Activated T-helper 2 cell treated with anti-CD3 and anti-CD28 coated beads, Interferon-gamma antibody, Interleukin-2, Interleukin-4, amounts not matched to agents 10 μg/mL and 5 μg/mL and 100 μg/mL, durations not matched to agents 14 hours and 24 hours and 36 hours (primary cell): Measurements from ENCODE around the gene PRR16. TPM values are rescaled to one million over a fixed set of nuclear protein-coding genes. Genes with fewer than 3 reads are reported as not detected.
"Not testable (repeated sequence)": the region's sequence is repeated elsewhere in the genome, so short reads cannot be mapped to it uniquely, and the experiment has no call there.

Source experiments
- DNase-seq: peaks from one replicate; pipeline ENCODE4 v3.0.0; 2021; ENCODE audit warnings: low spot score
- H3K27ac Mint-ChIP-seq: one replicate; pipeline ENCODE4 v1.8.0; 2021; ENCODE audit warnings: mixed read lengths
- H3K27me3 Mint-ChIP-seq: one replicate; pipeline ENCODE4 v1.8.0; 2021; ENCODE audit warnings: low read depth, mixed read lengths
- H3K36me3 Mint-ChIP-seq: one replicate; pipeline ENCODE4 v1.8.0; 2021; ENCODE audit warnings: low read depth, mixed read lengths
- H3K4me1 Mint-ChIP-seq: one replicate; pipeline ENCODE4 v1.8.0; 2021; ENCODE audit warnings: low read depth, mixed read lengths
- H3K4me3 Mint-ChIP-seq: one replicate; pipeline ENCODE4 v1.8.0; 2021; ENCODE audit warnings: low read depth, mild to moderate bottlenecking, moderate library complexity, mixed read lengths
- H3K9me3 Mint-ChIP-seq: one replicate; pipeline ENCODE4 v1.8.0; 2021; ENCODE audit warnings: mixed read lengths
- intact Hi-C: fragments of 100-400 bp; cut with micrococcal nuclease; formaldehyde crosslinking; loops from one replicate; pipeline ENCODE4 v1.15.1; 2023
- total RNA-seq: library from RNA; stranded (reverse); gene quantifications from 2 replicates; pipeline ENCODE4 v1.2.3, GENCODE V29; 2022

The PRR16 gene
- total RNA-seq, 1 donor from 2014 or later, result not detected

GRCh38 chr5:120677481-120677880 is 213.4 kb downstream of the PRR16 start:
- intact Hi-C loops, result no loop called here
- no peaks in the 10 kb centered on the region for H3K4me1 Mint-ChIP-seq
- H3K27me3 Mint-ChIP-seq, result no peaks in the 10 kb centered on the region
- no peak overlapping the region for H3K27ac Mint-ChIP-seq
- H3K9me3 Mint-ChIP-seq, result no peaks in the 10 kb centered on the region
- no peaks in the 10 kb centered on the region for H3K36me3 Mint-ChIP-seq
- no peak for DNase-seq
- no peak overlapping the region for H3K4me3 Mint-ChIP-seq

GRCh38 chr5:120678279-120678678 is 214.2 kb downstream of the PRR16 start:
- intact Hi-C loops, result no loop called here
- no peak overlapping the region for H3K4me3 Mint-ChIP-seq
- no peaks in the 10 kb centered on the region for H3K9me3 Mint-ChIP-seq
- H3K36me3 Mint-ChIP-seq, result no peaks in the 10 kb centered on the region
- no peak overlapping the region for H3K27ac Mint-ChIP-seq
- H3K4me1 Mint-ChIP-seq, result no peaks in the 10 kb centered on the region
- DNase-seq, result no peak
- H3K27me3 Mint-ChIP-seq, result no peaks in the 10 kb centered on the region

GRCh38 chr5:120682851-120683250 is 218.8 kb downstream of the PRR16 start:
- Mint-ChIP-seq H3K36me3 (no peaks in the 10 kb centered on the region), H3K27me3 (no peaks in the 10 kb centered on the region), H3K27ac (no peak overlapping the region), H3K9me3 (no peaks in the 10 kb centered on the region), H3K4me1 (no peaks in the 10 kb centered on the region), H3K4me3 (no peak overlapping the region)
- no peak for DNase-seq
- intact Hi-C loops, result no loop called here

- H3K4me3 Mint-ChIP-seq, result no peak overlapping the region
- H3K36me3 Mint-ChIP-seq, result no peaks in the 10 kb centered on the region
- no peaks in the 10 kb centered on the region for H3K4me1 Mint-ChIP-seq
- H3K27me3 Mint-ChIP-seq, result no peaks in the 10 kb centered on the region
- intact Hi-C loops, result no loop called here
- H3K27ac Mint-ChIP-seq, result no peak overlapping the region
- H3K9me3 Mint-ChIP-seq, result no peaks in the 10 kb centered on the region
- no peak for DNase-seq
These were observed 219.5 kb downstream of the PRR16 start for GRCh38 chr5:120683580-120683979.

GRCh38 chr5:120684213-120684612 is 220.1 kb downstream of the PRR16 start:
- H3K36me3 Mint-ChIP-seq, result no peaks in the 10 kb centered on the region
- H3K4me3 Mint-ChIP-seq, result no peak overlapping the region
- intact Hi-C loops, result no loop called here
- no peaks in the 10 kb centered on the region for H3K27me3 Mint-ChIP-seq
- H3K27ac Mint-ChIP-seq, result no peak overlapping the region
- no peaks in the 10 kb centered on the region for H3K9me3 Mint-ChIP-seq
- H3K4me1 Mint-ChIP-seq, result no peaks in the 10 kb centered on the region
- DNase-seq, result no peak

GRCh38 chr5:120684749-120685415 is 220.8 kb downstream of the PRR16 start:
- no peaks in the 10 kb centered on the region for H3K4me1 Mint-ChIP-seq
- DNase-seq, result no peak

GRCh38 chr5:120690621-120691407 is 226.7 kb downstream of the PRR16 start:
- peaks cover 6% of the 10 kb centered on the region for H3K9me3 Mint-ChIP-seq
- DNase-seq, result no peak
- no peaks in the 10 kb centered on the region for H3K4me1 Mint-ChIP-seq

More at GRCh38 chr5:120684749-120685415, 220.8 kb downstream of the PRR16 start:
- Mint-ChIP-seq H3K4me3 (no peak overlapping the region), H3K27ac (no peak overlapping the region), H3K27me3 (no peaks in the 10 kb centered on the region), H3K36me3 (no peaks in the 10 kb centered on the region), H3K9me3 (no peaks in the 10 kb centered on the region)
- intact Hi-C loops, result no loop called here

GRCh38 chr5:120692325-120692724 is 228.2 kb downstream of the PRR16 start:
- no peak for DNase-seq
- Mint-ChIP-seq H3K4me3 (no peak overlapping the region), H3K27me3 (no peaks in the 10 kb centered on the region), H3K9me3 (peaks cover 6% of the 10 kb centered on the region), H3K36me3 (no peaks in the 10 kb centered on the region), H3K4me1 (no peaks in the 10 kb centered on the region), H3K27ac (no peak overlapping the region)
- intact Hi-C loops, result no loop called here

More at GRCh38 chr5:120690621-120691407, 226.7 kb downstream of the PRR16 start:
- intact Hi-C loops, result no loop called here
- no peak overlapping the region for H3K4me3 Mint-ChIP-seq
- H3K27me3 Mint-ChIP-seq, result no peaks in the 10 kb centered on the region
- H3K36me3 Mint-ChIP-seq, result no peaks in the 10 kb centered on the region
- no peak overlapping the region for H3K27ac Mint-ChIP-seq

- H3K36me3 Mint-ChIP-seq, result no peaks in the 10 kb centered on the region
- H3K27ac Mint-ChIP-seq, result no peak overlapping the region
- no peaks in the 10 kb centered on the region for H3K27me3 Mint-ChIP-seq
- no peaks in the 10 kb centered on the region for H3K4me1 Mint-ChIP-seq
- intact Hi-C loops, result no loop called here
- DNase-seq, result no peak
- H3K9me3 Mint-ChIP-seq, result peaks cover 6% of the 10 kb centered on the region
- no peak overlapping the region for H3K4me3 Mint-ChIP-seq
These were observed 231.3 kb downstream of the PRR16 start for GRCh38 chr5:120695368-120695880.

- Mint-ChIP-seq H3K4me1 (no peaks in the 10 kb centered on the region), H3K36me3 (no peaks in the 10 kb centered on the region), H3K4me3 (no peak overlapping the region), H3K27me3 (no peaks in the 10 kb centered on the region), H3K9me3 (peaks cover 6% of the 10 kb centered on the region), H3K27ac (no peak overlapping the region)
- no peak for DNase-seq
- intact Hi-C loops, result no loop called here
These were observed 233.0 kb downstream of the PRR16 start for GRCh38 chr5:120697147-120697546.

- H3K27ac Mint-ChIP-seq, H3K4me3 Mint-ChIP-seq, H3K27me3 Mint-ChIP-seq, H3K4me1 Mint-ChIP-seq, DNase-seq, intact Hi-C loops, H3K9me3 Mint-ChIP-seq, H3K36me3 Mint-ChIP-seq: not testable (repeated sequence)
These were observed 233.7 kb downstream of the PRR16 start for GRCh38 chr5:120697670-120698327.

GRCh38 chr5:120700653-120701052 is 236.6 kb downstream of the PRR16 start:
- H3K36me3 Mint-ChIP-seq, intact Hi-C loops, H3K4me3 Mint-ChIP-seq, DNase-seq, H3K27me3 Mint-ChIP-seq, H3K27ac Mint-ChIP-seq, H3K9me3 Mint-ChIP-seq, H3K4me1 Mint-ChIP-seq: not testable (repeated sequence)
